GM18907 (cell line): ENCODE data around the gene ZPLD1.

Experiments used
- ATAC-seq: cut with Tn5 transposase; IDR thresholded peaks from one replicate; pipeline ENCODE4 v1.9.1; 2021; ENCODE audit warnings: mild to moderate bottlenecking, moderate library complexity; ENCODE audit not compliant: unreplicated experiment

Gene ZPLD1

GRCh38 chr3:102521246-102521645 is 86.4 kb downstream of the ZPLD1 start:
- no peak for ATAC-seq

GRCh38 chr3:102525624-102526023 is 90.8 kb downstream of the ZPLD1 start:
- ATAC-seq: peak; percentile 84

DNA sequence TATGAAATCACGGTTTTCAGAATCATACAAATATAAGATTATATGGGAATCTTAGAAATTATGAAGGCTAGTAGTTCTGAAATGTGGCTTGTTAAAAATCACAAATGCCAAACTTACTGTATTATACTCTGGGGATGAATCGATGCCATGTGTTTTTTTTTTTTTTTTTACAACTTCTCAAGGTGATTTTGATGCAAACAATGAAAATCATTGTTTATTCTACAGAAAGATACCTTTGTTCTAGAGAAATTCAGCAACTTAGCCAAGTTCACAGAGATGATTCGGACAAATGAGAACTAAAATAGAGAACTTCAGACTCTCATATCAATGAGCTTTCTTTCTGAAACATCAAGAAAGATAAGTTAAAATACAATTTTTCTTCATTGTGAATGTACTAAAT is 92.0 kb downstream of the ZPLD1 start:
- ATAC-seq: no peak

DNA sequence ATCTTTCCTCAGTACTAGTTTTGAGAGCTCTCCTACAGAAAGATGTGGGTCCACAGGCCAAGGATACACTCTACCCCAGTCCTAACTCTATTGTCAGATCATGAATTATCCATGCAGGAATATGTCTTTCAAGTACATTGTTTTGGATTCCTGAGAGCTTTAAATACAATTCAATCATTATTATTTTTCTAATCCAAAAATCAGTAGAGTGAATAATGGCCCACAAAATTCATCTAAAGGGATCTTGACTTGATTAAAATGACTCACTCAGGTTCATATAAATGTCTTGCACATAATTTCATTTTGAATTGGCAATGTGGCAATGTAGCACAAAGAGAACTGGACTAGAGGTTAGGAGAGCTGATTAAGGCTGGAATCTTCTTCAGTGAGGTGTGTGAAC is 93.9 kb downstream of the ZPLD1 start:
- ATAC-seq: no peak
